Neutrophil (primary cell): ENCODE data around the gene SLC16A4.
A peak's percentile ranks its signal among the peaks of the same experiment; 100 is the strongest.

Experiments
- H3K27ac ChIP-seq: fragments of 200-600 bp; sonication (generic); 2 replicates; pipeline ENCODE4 v1.5.1; 2016; ENCODE audit warnings: mild to moderate bottlenecking, moderate library complexity
- H3K27me3 ChIP-seq: fragments of 200-600 bp; sonication (generic); 2 replicates; pipeline ENCODE4 v1.6.0; 2016; ENCODE audit warnings: mild to moderate bottlenecking
- H3K36me3 ChIP-seq: fragments of 200-600 bp; sonication (generic); 2 replicates; pipeline ENCODE4 v1.5.1; 2017
- H3K4me1 ChIP-seq, 2 experiments: fragments of 200-600 bp in 1 of 2; sonication (generic) in 1 of 2; 1 replicate in 1 of 2; 2 replicates in 1 of 2; pipeline versions ENCODE4 v1.5.1 to v1.6.1; 2013 to 2016; ENCODE audit warnings: low read depth in 1 of 2, low read length in 1 of 2, mild to moderate bottlenecking in 1 of 2, moderate library complexity in 1 of 2; ENCODE audit not compliant: control insufficient read depth in 1 of 2, insufficient read depth in 1 of 2
- H3K4me3 ChIP-seq, 2 experiments: fragments of 200-600 bp in 1 of 2; sonication (generic) in 1 of 2; 1 replicate in 1 of 2; 2 replicates in 1 of 2; pipeline ENCODE4 v1.5.1; 2013 to 2016; ENCODE audit warnings: low read depth in 1 of 2, low read length in 1 of 2, mild to moderate bottlenecking in 1 of 2, moderate library complexity in 1 of 2
- H3K9me3 ChIP-seq: fragments of 200-600 bp; sonication (generic); 2 replicates; pipeline ENCODE4 v1.5.1; 2016
- TF ChIP-seq, protein P1 (sequence below): fragments of 200-600 bp; sonication (generic); IDR thresholded peaks from 2 replicates; pipeline ENCODE4 v1.5.1; 2016; ENCODE audit warnings: antibody characterized with exemption

The SLC16A4 gene

DNA sequence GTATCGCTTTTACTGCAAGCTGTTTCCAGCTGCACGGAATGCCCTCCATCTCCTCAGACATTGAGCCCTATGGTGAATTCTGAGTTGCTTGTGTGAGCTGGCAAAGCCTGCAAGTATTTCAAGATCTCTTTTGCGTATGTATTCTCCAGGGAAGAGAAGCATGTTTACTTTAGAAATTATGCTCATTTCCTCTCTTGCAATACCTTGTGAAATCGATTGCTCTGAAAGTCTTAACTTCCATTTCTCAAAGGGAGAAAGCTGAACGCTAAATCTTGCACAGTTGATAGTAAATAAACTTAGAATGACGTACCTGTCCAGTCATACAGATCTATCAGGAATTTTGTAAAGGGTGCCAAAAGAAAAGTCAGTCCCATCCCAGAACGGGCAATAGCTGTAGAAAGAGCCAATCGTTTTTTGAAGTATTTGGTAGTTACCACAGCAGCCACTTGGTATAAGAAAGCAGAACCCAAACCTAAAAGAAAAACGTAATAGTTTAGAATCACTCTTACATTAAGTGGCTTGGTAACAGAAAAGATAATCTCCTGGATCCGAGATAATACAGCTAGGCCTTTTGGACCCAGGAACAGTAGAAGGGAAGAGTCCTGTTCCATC is 10.0 kb downstream of the SLC16A4 start:
- Histone ChIP-seq H3K9me3 (no peaks in the 10 kb centered on the region), H3K36me3 (no peaks in the 10 kb centered on the region), H3K4me3 (peak overlapping the region; percentile 41 to 47), H3K27ac (peak overlapping the region; percentile 94), H3K4me1 (peaks cover 72 to 79% of the 10 kb centered on the region in 2 experiments), H3K27me3 (no peaks in the 10 kb centered on the region)
- TF ChIP-seq, protein P1, sequence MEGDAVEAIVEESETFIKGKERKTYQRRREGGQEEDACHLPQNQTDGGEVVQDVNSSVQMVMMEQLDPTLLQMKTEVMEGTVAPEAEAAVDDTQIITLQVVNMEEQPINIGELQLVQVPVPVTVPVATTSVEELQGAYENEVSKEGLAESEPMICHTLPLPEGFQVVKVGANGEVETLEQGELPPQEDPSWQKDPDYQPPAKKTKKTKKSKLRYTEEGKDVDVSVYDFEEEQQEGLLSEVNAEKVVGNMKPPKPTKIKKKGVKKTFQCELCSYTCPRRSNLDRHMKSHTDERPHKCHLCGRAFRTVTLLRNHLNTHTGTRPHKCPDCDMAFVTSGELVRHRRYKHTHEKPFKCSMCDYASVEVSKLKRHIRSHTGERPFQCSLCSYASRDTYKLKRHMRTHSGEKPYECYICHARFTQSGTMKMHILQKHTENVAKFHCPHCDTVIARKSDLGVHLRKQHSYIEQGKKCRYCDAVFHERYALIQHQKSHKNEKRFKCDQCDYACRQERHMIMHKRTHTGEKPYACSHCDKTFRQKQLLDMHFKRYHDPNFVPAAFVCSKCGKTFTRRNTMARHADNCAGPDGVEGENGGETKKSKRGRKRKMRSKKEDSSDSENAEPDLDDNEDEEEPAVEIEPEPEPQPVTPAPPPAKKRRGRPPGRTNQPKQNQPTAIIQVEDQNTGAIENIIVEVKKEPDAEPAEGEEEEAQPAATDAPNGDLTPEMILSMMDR = peak; percentile 15

DNA sequence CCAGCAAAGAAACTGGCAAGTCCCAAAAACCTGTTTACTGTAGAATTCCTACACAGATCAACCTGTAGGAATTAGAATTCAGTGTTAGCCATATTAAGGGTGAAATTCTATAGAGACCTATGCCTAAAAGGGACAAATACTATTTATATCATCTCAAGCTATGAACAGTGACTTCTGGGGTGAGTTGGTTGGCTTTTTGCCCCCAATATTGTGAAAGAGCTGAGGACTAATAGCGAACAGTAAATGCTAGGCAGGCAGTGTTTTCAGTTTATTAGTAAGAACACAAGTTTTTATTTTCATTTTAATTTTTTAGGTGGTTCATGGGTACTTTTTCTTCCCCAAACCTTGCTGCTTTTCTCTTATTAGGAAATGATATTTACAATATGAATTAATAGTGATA is 15.3 kb downstream of the SLC16A4 start:
- H3K4me3 ChIP-seq = no peak overlapping the region
- H3K9me3 ChIP-seq = no peaks in the 10 kb centered on the region
- TF ChIP-seq, protein P1 = no peak
- H3K27me3 ChIP-seq = no peaks in the 10 kb centered on the region
- H3K27ac ChIP-seq = no peak overlapping the region
- H3K4me1 ChIP-seq = peaks cover 27 to 28% of the 10 kb centered on the region in 2 experiments
- H3K36me3 ChIP-seq = peaks cover 5% of the 10 kb centered on the region

DNA sequence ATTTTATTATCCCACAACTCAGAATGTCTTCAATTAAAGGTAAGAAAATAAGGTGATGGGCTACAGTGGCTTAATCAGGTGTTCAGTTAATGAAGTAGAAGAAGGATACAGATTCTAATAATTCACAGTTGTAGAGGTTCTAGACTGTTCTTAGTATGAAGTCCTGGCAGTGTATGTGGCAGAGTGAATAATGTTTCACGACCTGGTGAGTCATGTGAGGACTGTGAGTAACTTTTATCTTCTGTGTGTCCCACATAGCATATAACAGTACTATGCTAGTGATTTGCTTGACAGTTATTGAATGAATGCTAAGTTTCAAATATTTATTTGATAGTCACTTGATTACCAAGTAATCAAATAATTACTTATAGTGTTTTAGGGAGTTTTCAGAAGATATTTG is 20.0 kb downstream of the SLC16A4 start:
- H3K9me3 ChIP-seq = no peaks in the 10 kb centered on the region
- H3K4me1 ChIP-seq = peaks cover 0 to 3% of the 10 kb centered on the region in 2 experiments
- no peaks in the 10 kb centered on the region for H3K27me3 ChIP-seq
- peaks cover 5% of the 10 kb centered on the region for H3K36me3 ChIP-seq
- peak overlapping the region; percentile 10 for H3K27ac ChIP-seq
- H3K4me3 ChIP-seq = no peak overlapping the region
- TF ChIP-seq, protein P1 = no peak

DNA sequence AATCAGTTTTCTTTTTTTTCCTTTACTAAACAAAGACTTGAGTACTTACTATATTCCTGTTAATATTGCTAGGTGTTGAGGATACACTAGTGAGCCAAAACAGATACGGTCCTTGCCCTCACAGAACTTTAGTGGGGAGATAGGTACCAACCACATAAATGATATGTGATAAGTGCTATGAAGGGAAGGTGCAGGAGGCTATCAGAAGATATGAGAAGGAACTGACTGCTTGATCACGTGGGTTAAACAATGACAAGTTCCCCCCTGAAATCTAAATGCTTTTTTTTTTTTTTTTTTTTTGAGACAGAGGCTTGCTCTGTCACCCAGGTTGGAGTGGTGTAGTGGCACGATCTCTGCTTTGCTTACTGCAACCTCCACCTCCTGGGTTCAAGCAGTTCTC is 26.6 kb downstream of the SLC16A4 start:
- Histone ChIP-seq H3K4me3 (no peak overlapping the region), H3K4me1 (peaks cover 0 to 4% of the 10 kb centered on the region in 2 experiments), H3K36me3 (no peaks in the 10 kb centered on the region), H3K9me3 (no peaks in the 10 kb centered on the region), H3K27me3 (no peaks in the 10 kb centered on the region), H3K27ac (no peak overlapping the region)
- TF ChIP-seq, protein P1 = no peak

DNA sequence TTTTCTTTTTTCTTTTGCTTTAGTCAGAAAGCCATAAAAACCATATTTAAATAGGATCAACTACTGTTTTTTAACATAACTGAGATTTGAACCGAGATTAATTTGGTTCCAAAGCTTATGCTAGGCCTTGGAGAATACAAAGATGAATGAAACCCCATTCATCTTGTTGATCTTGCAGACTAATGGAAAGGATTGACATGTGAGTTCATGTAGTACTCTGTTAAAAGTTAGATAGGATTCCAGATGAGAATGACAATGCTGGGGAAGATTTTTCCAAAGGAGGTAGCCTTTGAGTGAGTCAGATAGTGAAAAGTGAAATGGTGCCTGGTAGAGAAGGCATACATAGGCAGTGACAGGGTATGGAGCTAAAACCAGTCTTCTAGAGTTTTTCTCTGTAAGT is 29.0 kb downstream of the SLC16A4 start:
- H3K36me3 ChIP-seq = no peaks in the 10 kb centered on the region
- H3K9me3 ChIP-seq = no peaks in the 10 kb centered on the region
- no peaks in the 10 kb centered on the region for H3K27me3 ChIP-seq
- no peak overlapping the region for H3K4me3 ChIP-seq
- H3K4me1 ChIP-seq = peaks cover 0 to 4% of the 10 kb centered on the region in 2 experiments
- no peak overlapping the region for H3K27ac ChIP-seq
- TF ChIP-seq, protein P1 = no peak

DNA sequence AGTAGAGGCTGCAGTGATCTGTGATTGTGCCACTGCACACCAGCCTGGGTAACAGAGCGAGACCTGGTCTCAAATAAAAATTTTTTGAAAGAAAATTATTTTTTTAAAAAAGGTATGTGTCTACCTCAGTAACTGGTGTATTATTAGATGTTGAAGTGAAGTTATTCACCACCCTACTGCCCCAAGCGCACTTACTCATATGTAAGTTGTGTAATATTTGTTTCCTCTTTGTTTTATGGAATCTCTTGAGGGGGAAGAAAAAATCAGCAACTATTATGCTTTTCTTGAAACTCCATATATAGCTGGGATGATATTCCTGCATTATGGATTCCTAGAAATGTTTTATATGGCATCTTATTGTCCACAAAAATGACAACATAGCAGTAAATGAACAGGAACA is 30.4 kb downstream of the SLC16A4 start:
- Histone ChIP-seq H3K27ac (no peak overlapping the region), H3K36me3 (no peaks in the 10 kb centered on the region), H3K27me3 (no peaks in the 10 kb centered on the region), H3K4me3 (no peak overlapping the region), H3K9me3 (no peaks in the 10 kb centered on the region), H3K4me1 (no peaks in the 10 kb centered on the region)
- TF ChIP-seq, protein P1 = no peak
